ENCODE data around the gene PRICKLE4.

PRICKLE4 gene

GRCh38 chr6:41785689-41786450 is 5.3 kb downstream of the PRICKLE4 start:
- peak; percentile 28 for ATAC-seq
- TF ChIP-seq TCF4 (CRISPR knock-in tag; IDR thresholded peaks at IDR 0.05; ENCODE audit: borderline replicate concordance): no peak
- TF ChIP-seq ARNTL (CRISPR knock-in tag; IDR thresholded peaks at IDR 0.05; ENCODE audit: borderline replicate concordance, low read depth): no peak
- no peak for TF ChIP-seq CSDC2 (CRISPR knock-in tag; IDR thresholded peaks at IDR 0.05)
- TF ChIP-seq SNAI2 (CRISPR knock-in tag; IDR thresholded peaks at IDR 0.05): no peak
- no peak for TF ChIP-seq TSHZ2 (CRISPR knock-in tag; IDR thresholded peaks at IDR 0.05)
- TF ChIP-seq PPARA (CRISPR knock-in tag; IDR thresholded peaks at IDR 0.05; ENCODE audit: borderline replicate concordance): no peak
- TF ChIP-seq, protein P1, sequence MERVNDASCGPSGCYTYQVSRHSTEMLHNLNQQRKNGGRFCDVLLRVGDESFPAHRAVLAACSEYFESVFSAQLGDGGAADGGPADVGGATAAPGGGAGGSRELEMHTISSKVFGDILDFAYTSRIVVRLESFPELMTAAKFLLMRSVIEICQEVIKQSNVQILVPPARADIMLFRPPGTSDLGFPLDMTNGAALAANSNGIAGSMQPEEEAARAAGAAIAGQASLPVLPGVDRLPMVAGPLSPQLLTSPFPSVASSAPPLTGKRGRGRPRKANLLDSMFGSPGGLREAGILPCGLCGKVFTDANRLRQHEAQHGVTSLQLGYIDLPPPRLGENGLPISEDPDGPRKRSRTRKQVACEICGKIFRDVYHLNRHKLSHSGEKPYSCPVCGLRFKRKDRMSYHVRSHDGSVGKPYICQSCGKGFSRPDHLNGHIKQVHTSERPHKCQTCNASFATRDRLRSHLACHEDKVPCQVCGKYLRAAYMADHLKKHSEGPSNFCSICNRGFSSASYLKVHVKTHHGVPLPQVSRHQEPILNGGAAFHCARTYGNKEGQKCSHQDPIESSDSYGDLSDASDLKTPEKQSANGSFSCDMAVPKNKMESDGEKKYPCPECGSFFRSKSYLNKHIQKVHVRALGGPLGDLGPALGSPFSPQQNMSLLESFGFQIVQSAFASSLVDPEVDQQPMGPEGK (CRISPR knock-in tag; IDR thresholded peaks at IDR 0.05; ENCODE audit: borderline replicate concordance): no peak
- TF ChIP-seq ZNF565 (CRISPR knock-in tag; conservative IDR thresholded peaks at IDR 0.05; ENCODE audit: low read depth): no peak
- no peak for TF ChIP-seq RARB (CRISPR knock-in tag; IDR thresholded peaks at IDR 0.05)
- no peak for TF ChIP-seq CREB5 (CRISPR knock-in tag; IDR thresholded peaks at IDR 0.05; ENCODE audit: low read depth)
- no peak for TF ChIP-seq BACH2 (CRISPR knock-in tag; IDR thresholded peaks at IDR 0.05; ENCODE audit: borderline replicate concordance)
- TF ChIP-seq ZFP30 (CRISPR knock-in tag; IDR thresholded peaks at IDR 0.05): no peak
- no peak for TF ChIP-seq ZFP3 (CRISPR knock-in tag; IDR thresholded peaks at IDR 0.05)
- no peak for TF ChIP-seq TOX (CRISPR knock-in tag; IDR thresholded peaks at IDR 0.05; ENCODE audit: borderline replicate concordance)
- no peak for TF ChIP-seq ISL1 (CRISPR knock-in tag; IDR thresholded peaks at IDR 0.05)
- no peak for TF ChIP-seq ZC3H10 (CRISPR knock-in tag; IDR thresholded peaks at IDR 0.05)

DNA sequence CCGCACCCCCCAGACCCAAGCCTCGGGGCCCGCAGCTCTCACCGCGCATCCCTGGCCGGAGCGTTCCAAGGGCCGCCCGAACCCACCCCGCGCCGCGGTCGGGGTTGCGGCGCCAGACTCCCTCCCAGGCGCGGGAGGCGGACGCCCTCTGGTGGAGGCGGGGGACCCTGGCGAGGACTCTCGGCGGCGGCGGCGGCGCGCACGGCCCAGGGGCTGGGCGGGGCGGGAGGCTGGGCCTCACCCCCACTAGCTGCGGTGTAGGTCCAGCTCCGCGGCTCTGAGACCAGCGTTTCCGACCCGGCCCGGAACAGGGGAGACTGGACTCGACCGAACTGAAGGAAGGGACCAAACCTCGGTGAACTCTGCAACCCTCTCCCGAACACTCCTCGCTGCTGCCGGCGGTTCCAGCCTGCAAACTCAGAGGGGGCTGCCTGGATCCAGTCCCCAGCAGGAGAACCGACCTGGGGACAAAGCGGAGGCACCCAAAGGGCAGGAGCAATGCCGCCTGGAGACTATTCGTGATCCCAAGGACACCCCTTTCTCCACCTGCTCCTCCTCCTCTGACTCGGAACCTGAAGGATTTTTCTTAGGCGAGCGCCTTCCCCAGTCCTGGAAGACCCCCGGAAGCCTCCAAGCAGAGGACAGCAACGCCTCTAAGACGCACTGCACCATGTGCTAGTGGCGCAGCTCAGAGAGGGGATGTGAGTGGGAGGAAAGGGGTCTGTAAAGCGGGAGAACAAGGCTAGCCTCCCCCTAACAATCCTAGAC is 6.1 kb downstream of the PRICKLE4 start:
- peak; percentile 91 for ATAC-seq

More for the DNA sequence above, 6.1 kb downstream of the PRICKLE4 start:
- TF ChIP-seq ZNF565 (CRISPR knock-in tag; conservative IDR thresholded peaks at IDR 0.05; ENCODE audit: low read depth) (no peak), ESRRG (CRISPR knock-in tag; IDR thresholded peaks at IDR 0.05) (no peak), BACH2 (CRISPR knock-in tag; IDR thresholded peaks at IDR 0.05; ENCODE audit: borderline replicate concordance) (no peak), RARB (CRISPR knock-in tag; IDR thresholded peaks at IDR 0.05) (no peak), SNAI2 (CRISPR knock-in tag; IDR thresholded peaks at IDR 0.05) (no peak), OSR1 (CRISPR knock-in tag; IDR thresholded peaks at IDR 0.05) (no peak), ZNF8 (CRISPR knock-in tag; IDR thresholded peaks at IDR 0.05) (no peak), TOX (CRISPR knock-in tag; IDR thresholded peaks at IDR 0.05; ENCODE audit: borderline replicate concordance) (no peak), ZC3H10 (CRISPR knock-in tag; IDR thresholded peaks at IDR 0.05) (no peak), ZFP30 (CRISPR knock-in tag; IDR thresholded peaks at IDR 0.05) (no peak), ZFP3 (CRISPR knock-in tag; IDR thresholded peaks at IDR 0.05) (no peak), CSDC2 (CRISPR knock-in tag; IDR thresholded peaks at IDR 0.05) (no peak), TSHZ2 (CRISPR knock-in tag; IDR thresholded peaks at IDR 0.05) (no peak), GLIS3 (CRISPR knock-in tag; IDR thresholded peaks at IDR 0.05) (no peak), CREB5 (CRISPR knock-in tag; IDR thresholded peaks at IDR 0.05; ENCODE audit: low read depth) (no peak), ISL1 (CRISPR knock-in tag; IDR thresholded peaks at IDR 0.05) (no peak)
- TF ChIP-seq, protein P1 (CRISPR knock-in tag; IDR thresholded peaks at IDR 0.05; ENCODE audit: borderline replicate concordance): no peak
- TF ChIP-seq, protein P2, sequence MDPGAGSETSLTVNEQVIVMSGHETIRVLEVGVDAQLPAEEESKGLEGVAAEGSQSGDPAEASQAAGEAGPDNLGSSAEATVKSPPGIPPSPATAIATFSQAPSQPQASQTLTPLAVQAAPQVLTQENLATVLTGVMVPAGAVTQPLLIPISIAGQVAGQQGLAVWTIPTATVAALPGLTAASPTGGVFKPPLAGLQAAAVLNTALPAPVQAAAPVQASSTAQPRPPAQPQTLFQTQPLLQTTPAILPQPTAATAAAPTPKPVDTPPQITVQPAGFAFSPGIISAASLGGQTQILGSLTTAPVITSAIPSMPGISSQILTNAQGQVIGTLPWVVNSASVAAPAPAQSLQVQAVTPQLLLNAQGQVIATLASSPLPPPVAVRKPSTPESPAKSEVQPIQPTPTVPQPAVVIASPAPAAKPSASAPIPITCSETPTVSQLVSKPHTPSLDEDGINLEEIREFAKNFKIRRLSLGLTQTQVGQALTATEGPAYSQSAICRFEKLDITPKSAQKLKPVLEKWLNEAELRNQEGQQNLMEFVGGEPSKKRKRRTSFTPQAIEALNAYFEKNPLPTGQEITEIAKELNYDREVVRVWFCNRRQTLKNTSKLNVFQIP (CRISPR knock-in tag; IDR thresholded peaks at IDR 0.05; ENCODE audit: borderline replicate concordance, low read depth): no peak
